Right ventricle myocardium superior (tissue), 1 donor: Measurements from ENCODE around the gene ZNF726. TPM values are rescaled to one million over a fixed set of nuclear protein-coding genes. Genes with fewer than 3 reads are reported as not detected.

Source experiments
- total RNA-seq: library from RNA; stranded (reverse); fragmentation: NEBNext Ultra II Directional; extraction: Animal tissue kit (Norgen Biotek cat#: 25700); gene quantifications from one replicate; pipeline ENCODE4 v1.2.1, GENCODE V29; 2021
- donor health status: DM: no; HTN: yes; CAD: no; lungs with severe emphysema.

Gene ZNF726
- total RNA-seq, 1 donor from 2014 or later, result 0.32 TPM

Other genes starting within 250 kb of the ZNF726 start
- gene ZNF675, start 227.7 kb upstream of the ZNF726 start, total RNA-seq, result 3.7 TPM
- gene ZNF681, start 156.0 kb upstream of the ZNF726 start, total RNA-seq, result 0.30 TPM
- gene ZNF254, start 172.3 kb downstream of the ZNF726 start, total RNA-seq, result 8.6 TPM